ENCODE data around the gene IFT172. TPM values are rescaled to one million over a fixed set of nuclear protein-coding genes. Genes with fewer than 3 reads are reported as not detected.

IFT172 gene
- total RNA-seq, 2 donors from 2014 or later: 32.6 to 42.8 TPM

- no peaks in the 10 kb centered on the region for H3K27me3 ChIP-seq (replicated peaks; ENCODE audit: insufficient read depth)
- no peak for DNase-seq (ENCODE audit: low spot score)
- no peak overlapping the region for H3K4me3 ChIP-seq
- intact Hi-C loops (cut with DNase I): no loop called here
- H3K4me1 ChIP-seq (replicated peaks): no peaks in the 10 kb centered on the region
- 36% methylated on average over 6 of the region's 6 CpGs for WGBS
- H3K9me3 ChIP-seq: no peaks in the 10 kb centered on the region
- H3K27ac ChIP-seq: no peak overlapping the region
- no peaks in the 10 kb centered on the region for H3K36me3 ChIP-seq
- no peak for TF ChIP-seq POLR2AphosphoS5 (IDR thresholded peaks at IDR 0.05)
- TF ChIP-seq POLR2A (IDR thresholded peaks at IDR 0.05): no peak
- TF ChIP-seq, protein P1, sequence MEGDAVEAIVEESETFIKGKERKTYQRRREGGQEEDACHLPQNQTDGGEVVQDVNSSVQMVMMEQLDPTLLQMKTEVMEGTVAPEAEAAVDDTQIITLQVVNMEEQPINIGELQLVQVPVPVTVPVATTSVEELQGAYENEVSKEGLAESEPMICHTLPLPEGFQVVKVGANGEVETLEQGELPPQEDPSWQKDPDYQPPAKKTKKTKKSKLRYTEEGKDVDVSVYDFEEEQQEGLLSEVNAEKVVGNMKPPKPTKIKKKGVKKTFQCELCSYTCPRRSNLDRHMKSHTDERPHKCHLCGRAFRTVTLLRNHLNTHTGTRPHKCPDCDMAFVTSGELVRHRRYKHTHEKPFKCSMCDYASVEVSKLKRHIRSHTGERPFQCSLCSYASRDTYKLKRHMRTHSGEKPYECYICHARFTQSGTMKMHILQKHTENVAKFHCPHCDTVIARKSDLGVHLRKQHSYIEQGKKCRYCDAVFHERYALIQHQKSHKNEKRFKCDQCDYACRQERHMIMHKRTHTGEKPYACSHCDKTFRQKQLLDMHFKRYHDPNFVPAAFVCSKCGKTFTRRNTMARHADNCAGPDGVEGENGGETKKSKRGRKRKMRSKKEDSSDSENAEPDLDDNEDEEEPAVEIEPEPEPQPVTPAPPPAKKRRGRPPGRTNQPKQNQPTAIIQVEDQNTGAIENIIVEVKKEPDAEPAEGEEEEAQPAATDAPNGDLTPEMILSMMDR (IDR thresholded peaks at IDR 0.05): no peak
These were observed 19.8 kb upstream of the IFT172 start for GRCh38 chr2:27509326-27509725.

DNA sequence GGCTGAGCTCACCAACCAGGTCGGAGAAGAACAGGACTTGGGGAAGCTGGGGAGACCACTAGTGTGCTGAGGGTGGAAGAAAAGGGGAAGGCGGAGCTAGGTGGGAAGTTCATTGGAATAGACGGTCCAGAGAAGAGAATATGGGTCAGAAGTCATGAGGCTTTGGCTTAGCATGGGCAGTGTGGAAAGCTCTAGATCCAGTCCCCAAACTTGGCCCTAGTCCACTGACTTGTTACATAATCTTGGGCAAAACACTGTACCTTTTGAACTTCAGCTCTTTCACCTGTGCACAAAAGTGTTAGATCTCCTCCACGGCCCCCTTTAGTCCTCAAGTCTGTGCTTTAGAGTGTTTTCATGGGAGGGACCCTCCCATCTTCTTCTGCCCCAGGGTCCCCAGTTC lies 17.8 kb upstream of the IFT172 start:
- Histone ChIP-seq H3K9me3 (no peaks in the 10 kb centered on the region), H3K4me1 (replicated peaks) (no peaks in the 10 kb centered on the region), H3K36me3 (no peaks in the 10 kb centered on the region), H3K4me3 (no peak overlapping the region), H3K27me3 (replicated peaks; ENCODE audit: insufficient read depth) (no peaks in the 10 kb centered on the region), H3K27ac (no peak overlapping the region)
- intact Hi-C loops (cut with DNase I): no loop called here
- DNase-seq (ENCODE audit: low spot score): no peak
- 69% methylated on average over 4 of the region's 4 CpGs for WGBS
- TF ChIP-seq POLR2A (IDR thresholded peaks at IDR 0.05) (no peak), POLR2AphosphoS5 (IDR thresholded peaks at IDR 0.05) (no peak)
- TF ChIP-seq, protein P1 (IDR thresholded peaks at IDR 0.05): no peak

GRCh38 chr2:27506587-27506986 lies 17.0 kb upstream of the IFT172 start:
- no peaks in the 10 kb centered on the region for H3K4me1 ChIP-seq (replicated peaks)
- H3K36me3 ChIP-seq: no peaks in the 10 kb centered on the region
- H3K4me3 ChIP-seq: no peak overlapping the region
- H3K27me3 ChIP-seq (replicated peaks; ENCODE audit: insufficient read depth): no peaks in the 10 kb centered on the region
- intact Hi-C loops (cut with DNase I): no loop called here
- TF ChIP-seq, protein P1 (IDR thresholded peaks at IDR 0.05): no peak
- TF ChIP-seq POLR2A (IDR thresholded peaks at IDR 0.05) (no peak), POLR2AphosphoS5 (IDR thresholded peaks at IDR 0.05) (no peak)
- H3K9me3 ChIP-seq: no peaks in the 10 kb centered on the region
- H3K27ac ChIP-seq: no peak overlapping the region
- 92% methylated on average over 6 of the region's 6 CpGs for WGBS
- DNase-seq (ENCODE audit: low spot score): no peak

GRCh38 chr2:27502142-27502541 lies 12.6 kb upstream of the IFT172 start:
- TF ChIP-seq, protein P1 (IDR thresholded peaks at IDR 0.05): no peak
- TF ChIP-seq POLR2A (IDR thresholded peaks at IDR 0.05): no peak
- no peak for TF ChIP-seq POLR2AphosphoS5 (IDR thresholded peaks at IDR 0.05)
- H3K27ac ChIP-seq: no peak overlapping the region
- 82% methylated on average over 4 of the region's 4 CpGs for WGBS
- H3K27me3 ChIP-seq (replicated peaks; ENCODE audit: insufficient read depth): no peaks in the 10 kb centered on the region
- H3K9me3 ChIP-seq: no peaks in the 10 kb centered on the region
- no peak overlapping the region for H3K4me3 ChIP-seq
- no peaks in the 10 kb centered on the region for H3K36me3 ChIP-seq
- intact Hi-C loops (cut with DNase I): no loop called here
- DNase-seq (ENCODE audit: low spot score): no peak
- no peaks in the 10 kb centered on the region for H3K4me1 ChIP-seq (replicated peaks)

DNA sequence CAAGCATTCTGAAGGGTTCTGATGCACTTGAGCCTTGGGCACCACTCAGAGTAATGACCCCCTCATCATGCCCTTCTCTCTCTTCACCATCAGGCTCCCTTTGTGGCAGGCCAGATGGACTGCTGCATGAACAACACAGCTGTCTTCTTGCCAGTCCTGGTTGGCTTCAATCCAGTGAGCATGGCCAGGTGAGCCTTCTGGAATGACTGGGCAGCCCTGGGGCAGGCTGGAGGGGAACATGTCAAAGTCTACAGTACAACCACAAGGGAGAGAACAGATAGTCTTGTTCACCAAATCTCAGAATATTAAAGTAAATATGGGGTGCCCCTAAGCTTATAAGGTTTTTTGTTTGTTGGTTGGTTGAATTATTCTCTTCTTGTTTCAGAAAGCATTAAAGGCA lies 11.5 kb upstream of the IFT172 start:
- Histone ChIP-seq H3K9me3 (no peaks in the 10 kb centered on the region), H3K4me1 (replicated peaks) (no peaks in the 10 kb centered on the region), H3K36me3 (no peaks in the 10 kb centered on the region), H3K27ac (no peak overlapping the region), H3K4me3 (no peak overlapping the region), H3K27me3 (replicated peaks; ENCODE audit: insufficient read depth) (no peaks in the 10 kb centered on the region)
- TF ChIP-seq, protein P1 (IDR thresholded peaks at IDR 0.05): no peak
- no peak for TF ChIP-seq POLR2A (IDR thresholded peaks at IDR 0.05)
- no peak for TF ChIP-seq POLR2AphosphoS5 (IDR thresholded peaks at IDR 0.05)
- DNase-seq (ENCODE audit: low spot score): no peak
- intact Hi-C loops (cut with DNase I): no loop called here
